Colonic mucosa (tissue), 4 donors: ENCODE measurements around the gene PHACTR1. TPM values are rescaled to one million over a fixed set of nuclear protein-coding genes. Genes with fewer than 3 reads are reported as not detected.

ENCODE experiments used
- DNase-seq: peaks from one replicate; pipeline ENCODE4 v3.0.0-alpha.2; 2020
- H3K27ac ChIP-seq: fragments of 200-600 bp; one replicate; pipeline ENCODE4 v1.8.0; 2021
- H3K27me3 ChIP-seq: fragments of 200-600 bp; one replicate; pipeline ENCODE4 v1.8.0; 2021
- H3K36me3 ChIP-seq: fragments of 200-600 bp; one replicate; pipeline ENCODE4 v1.8.0; 2021
- H3K4me1 ChIP-seq: fragments of 200-600 bp; one replicate; pipeline ENCODE4 v1.8.0; 2021; ENCODE audit warnings: mild to moderate bottlenecking
- H3K4me3 ChIP-seq: fragments of 200-600 bp; one replicate; pipeline ENCODE4 v1.8.0; 2021
- H3K9ac ChIP-seq, 2 donors: one replicate each; pipeline ENCODE4 v1.7.0; 2013; ENCODE audit warnings: control low read depth in 2 of 2, low read depth in 2 of 2, low read length in 2 of 2
- H3K9me3 ChIP-seq: fragments of 200-600 bp; one replicate; pipeline ENCODE4 v1.8.0; 2021
- intact Hi-C: fragments of 100-400 bp; cut with DNase I; formaldehyde crosslinking; loops from one replicate; pipeline ENCODE4 v1.14.1; 2022
- total RNA-seq, 2 donors: library from RNA; stranded (reverse); fragmentation: NEBNext Ultra II Directional in 1 of 2; extraction: Animal tissue kit (Norgen Biotek cat#: 25700) in 1 of 2; gene quantifications; one replicate each; pipeline ENCODE4 v1.2.1, GENCODE V29; 2021
- TF ChIP-seq, protein P1 (sequence below): fragments of 200-600 bp; IDR thresholded peaks from one replicate; pipeline ENCODE4 v1.8.0; 2022; ENCODE audit warnings: antibody characterized with exemption, mild to moderate bottlenecking
- donor health status: healthy.
- donor health status: DM: no; HTN: no; CAD: no.
- donor health status: DM: no; HTN: no; CAD: no.

Gene PHACTR1
- total RNA-seq, 2 donors from 2014 or later: 1.7 to 2.2 TPM

DNA sequence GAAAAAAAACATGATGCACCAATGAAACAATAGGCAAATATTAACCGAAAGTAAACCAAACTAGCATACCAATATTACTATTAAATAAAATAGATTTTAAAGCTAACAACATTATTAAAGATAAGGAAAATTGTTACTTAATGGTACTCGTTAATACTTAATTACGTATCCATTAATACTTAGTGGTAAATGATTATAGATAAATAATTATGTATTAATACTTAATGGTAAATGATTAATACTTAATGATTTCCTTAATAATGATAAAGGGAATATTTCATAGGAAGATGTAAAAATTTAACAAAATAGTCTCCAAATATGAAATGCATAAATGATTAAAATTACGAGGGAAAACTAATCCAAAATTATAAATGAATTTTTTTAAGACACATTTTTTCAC is 278.9 kb downstream of the PHACTR1 start:
- Histone ChIP-seq H3K9me3 (no peaks in the 10 kb centered on the region), H3K4me1 (no peaks in the 10 kb centered on the region), H3K36me3 (no peaks in the 10 kb centered on the region), H3K4me3 (no peak overlapping the region), H3K27me3 (no peaks in the 10 kb centered on the region), H3K27ac (no peak overlapping the region), H3K9ac (no peak overlapping the region)
- intact Hi-C loops: no loop called here
- TF ChIP-seq, protein P1, sequence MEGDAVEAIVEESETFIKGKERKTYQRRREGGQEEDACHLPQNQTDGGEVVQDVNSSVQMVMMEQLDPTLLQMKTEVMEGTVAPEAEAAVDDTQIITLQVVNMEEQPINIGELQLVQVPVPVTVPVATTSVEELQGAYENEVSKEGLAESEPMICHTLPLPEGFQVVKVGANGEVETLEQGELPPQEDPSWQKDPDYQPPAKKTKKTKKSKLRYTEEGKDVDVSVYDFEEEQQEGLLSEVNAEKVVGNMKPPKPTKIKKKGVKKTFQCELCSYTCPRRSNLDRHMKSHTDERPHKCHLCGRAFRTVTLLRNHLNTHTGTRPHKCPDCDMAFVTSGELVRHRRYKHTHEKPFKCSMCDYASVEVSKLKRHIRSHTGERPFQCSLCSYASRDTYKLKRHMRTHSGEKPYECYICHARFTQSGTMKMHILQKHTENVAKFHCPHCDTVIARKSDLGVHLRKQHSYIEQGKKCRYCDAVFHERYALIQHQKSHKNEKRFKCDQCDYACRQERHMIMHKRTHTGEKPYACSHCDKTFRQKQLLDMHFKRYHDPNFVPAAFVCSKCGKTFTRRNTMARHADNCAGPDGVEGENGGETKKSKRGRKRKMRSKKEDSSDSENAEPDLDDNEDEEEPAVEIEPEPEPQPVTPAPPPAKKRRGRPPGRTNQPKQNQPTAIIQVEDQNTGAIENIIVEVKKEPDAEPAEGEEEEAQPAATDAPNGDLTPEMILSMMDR: no peak
- DNase-seq: no peak

DNA sequence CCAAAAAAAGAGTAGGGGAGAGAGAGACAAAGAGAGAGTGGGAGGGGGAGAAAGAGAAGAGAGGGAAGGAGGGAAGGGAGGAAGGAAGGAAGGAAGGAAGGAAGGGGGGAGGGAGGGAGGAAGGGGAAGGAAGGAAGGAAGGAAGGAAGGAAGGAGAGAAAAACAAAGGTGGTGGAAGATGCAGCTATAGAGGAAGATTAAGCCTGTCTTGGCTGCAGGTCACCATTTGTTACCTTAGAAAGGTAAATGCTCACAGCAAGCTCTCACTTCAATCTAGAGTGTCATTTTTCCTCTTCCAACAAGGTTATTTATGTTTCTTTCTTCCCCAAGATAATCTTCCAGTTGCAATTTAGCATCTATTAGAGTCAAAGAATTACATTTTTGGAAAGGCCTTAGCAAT is 284.0 kb downstream of the PHACTR1 start:
- no peak overlapping the region for H3K27ac ChIP-seq
- H3K36me3 ChIP-seq: no peaks in the 10 kb centered on the region
- no peaks in the 10 kb centered on the region for H3K9me3 ChIP-seq
- no peaks in the 10 kb centered on the region for H3K4me1 ChIP-seq
- TF ChIP-seq, protein P1: no peak
- no peak for DNase-seq
- no peak overlapping the region for H3K4me3 ChIP-seq
- intact Hi-C loops: no loop called here
- H3K27me3 ChIP-seq: no peaks in the 10 kb centered on the region
- H3K9ac ChIP-seq: no peak overlapping the region

DNA sequence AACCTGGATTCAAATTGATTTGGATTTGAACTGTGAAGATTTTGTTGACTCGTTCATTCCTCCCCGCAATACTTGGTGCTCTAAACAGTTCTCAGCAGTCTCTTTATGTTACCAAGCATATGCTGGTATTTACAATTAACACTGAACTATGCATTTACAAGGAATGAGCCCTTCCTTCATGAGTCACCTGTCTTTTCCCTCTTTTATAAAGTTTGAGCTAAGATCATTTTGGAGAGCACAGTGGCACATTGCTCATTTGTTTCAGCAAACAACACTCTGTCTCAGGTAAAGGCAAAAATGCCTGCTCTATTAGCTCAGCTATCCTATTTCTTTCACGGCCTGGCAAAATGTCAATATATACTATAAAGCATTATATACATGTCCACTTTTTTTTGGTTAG is 285.4 kb downstream of the PHACTR1 start:
- no peak overlapping the region for H3K9ac ChIP-seq
- TF ChIP-seq, protein P1: no peak
- no peaks in the 10 kb centered on the region for H3K36me3 ChIP-seq
- intact Hi-C loops: no loop called here
- DNase-seq: no peak
- no peak overlapping the region for H3K27ac ChIP-seq
- H3K4me3 ChIP-seq: no peak overlapping the region
- no peaks in the 10 kb centered on the region for H3K27me3 ChIP-seq
- H3K4me1 ChIP-seq: no peaks in the 10 kb centered on the region
- no peaks in the 10 kb centered on the region for H3K9me3 ChIP-seq

DNA sequence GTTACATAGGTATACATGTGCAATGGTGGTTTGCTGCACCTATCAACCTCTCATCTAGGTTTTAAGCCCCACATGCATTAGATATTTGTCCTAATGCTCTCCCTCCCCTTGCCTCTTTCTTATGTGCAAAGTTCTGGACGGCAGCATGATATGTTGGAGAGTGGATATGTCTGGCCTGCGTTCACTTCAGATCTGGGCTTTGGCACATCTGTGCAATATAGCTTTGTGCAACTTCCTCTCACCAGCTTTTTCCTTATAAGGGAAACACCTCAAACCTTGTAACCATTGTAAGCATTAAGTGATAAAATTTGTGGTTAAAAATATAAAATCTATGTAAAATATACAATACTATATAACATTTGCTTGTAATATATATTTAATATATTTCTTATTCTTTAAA is 288.0 kb downstream of the PHACTR1 start:
- Histone ChIP-seq H3K9me3 (no peaks in the 10 kb centered on the region), H3K4me3 (no peak overlapping the region), H3K36me3 (no peaks in the 10 kb centered on the region), H3K4me1 (no peaks in the 10 kb centered on the region), H3K27ac (no peak overlapping the region), H3K9ac (no peak overlapping the region), H3K27me3 (no peaks in the 10 kb centered on the region)
- TF ChIP-seq, protein P1: no peak
- DNase-seq: no peak
- intact Hi-C loops: no loop called here

DNA sequence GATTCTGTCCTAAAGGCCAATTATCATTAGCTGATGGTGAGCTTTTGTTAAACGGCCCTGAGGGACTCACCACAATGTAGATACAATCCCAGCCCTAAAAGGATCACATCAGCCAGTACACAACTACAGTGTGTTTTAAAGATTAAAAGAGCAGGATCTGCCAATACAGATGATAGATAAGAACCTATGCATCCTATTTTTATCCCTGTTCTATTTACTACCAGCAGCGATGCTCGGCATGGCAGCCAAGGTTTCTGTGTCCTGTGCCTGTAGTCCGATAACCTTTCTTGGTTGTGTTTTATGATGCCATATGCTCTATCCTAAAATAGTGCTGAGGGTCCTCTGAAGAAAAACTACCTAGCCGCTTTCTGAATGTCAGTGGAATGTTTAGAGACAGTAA is 289.4 kb downstream of the PHACTR1 start:
- Histone ChIP-seq H3K4me3 (no peak overlapping the region), H3K36me3 (no peaks in the 10 kb centered on the region), H3K9ac (no peak overlapping the region), H3K27me3 (no peaks in the 10 kb centered on the region), H3K4me1 (no peaks in the 10 kb centered on the region), H3K9me3 (no peaks in the 10 kb centered on the region), H3K27ac (no peak overlapping the region)
- DNase-seq: no peak
- intact Hi-C loops: no loop called here
- TF ChIP-seq, protein P1: no peak
